ENCODE measurements around the gene RAB31. TPM values are rescaled to one million over a fixed set of nuclear protein-coding genes. Genes with fewer than 3 reads are reported as not detected.

Gene RAB31
- total RNA-seq, 4 donors from 2014 or later = 51.1 to 79.3 (median 67.9) TPM

DNA sequence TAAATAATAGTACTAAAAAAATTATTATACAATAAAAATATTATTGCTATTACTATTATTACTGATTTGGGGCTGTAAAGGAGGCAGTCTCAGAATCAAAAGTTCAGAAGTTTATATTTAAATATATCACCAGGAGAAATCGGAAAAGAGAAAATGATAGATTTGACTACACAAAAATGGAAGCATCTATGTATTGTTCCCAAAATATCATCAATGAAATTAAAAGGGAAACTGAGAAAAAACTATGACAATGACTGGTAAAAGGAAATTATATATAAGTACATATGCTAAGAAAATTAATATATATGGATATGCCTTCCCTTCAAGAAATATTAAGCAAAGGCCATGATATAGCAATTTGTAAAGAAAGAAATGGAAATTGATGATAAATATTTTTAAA lies 170.0 kb downstream of the RAB31 start:
- TF ChIP-seq, protein P1, sequence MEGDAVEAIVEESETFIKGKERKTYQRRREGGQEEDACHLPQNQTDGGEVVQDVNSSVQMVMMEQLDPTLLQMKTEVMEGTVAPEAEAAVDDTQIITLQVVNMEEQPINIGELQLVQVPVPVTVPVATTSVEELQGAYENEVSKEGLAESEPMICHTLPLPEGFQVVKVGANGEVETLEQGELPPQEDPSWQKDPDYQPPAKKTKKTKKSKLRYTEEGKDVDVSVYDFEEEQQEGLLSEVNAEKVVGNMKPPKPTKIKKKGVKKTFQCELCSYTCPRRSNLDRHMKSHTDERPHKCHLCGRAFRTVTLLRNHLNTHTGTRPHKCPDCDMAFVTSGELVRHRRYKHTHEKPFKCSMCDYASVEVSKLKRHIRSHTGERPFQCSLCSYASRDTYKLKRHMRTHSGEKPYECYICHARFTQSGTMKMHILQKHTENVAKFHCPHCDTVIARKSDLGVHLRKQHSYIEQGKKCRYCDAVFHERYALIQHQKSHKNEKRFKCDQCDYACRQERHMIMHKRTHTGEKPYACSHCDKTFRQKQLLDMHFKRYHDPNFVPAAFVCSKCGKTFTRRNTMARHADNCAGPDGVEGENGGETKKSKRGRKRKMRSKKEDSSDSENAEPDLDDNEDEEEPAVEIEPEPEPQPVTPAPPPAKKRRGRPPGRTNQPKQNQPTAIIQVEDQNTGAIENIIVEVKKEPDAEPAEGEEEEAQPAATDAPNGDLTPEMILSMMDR (IDR thresholded peaks at IDR 0.05) = no peak
- no peak for DNase-seq (ENCODE audit: low spot score)
- no peak for ATAC-seq (ENCODE audit: low FRiP score)

DNA sequence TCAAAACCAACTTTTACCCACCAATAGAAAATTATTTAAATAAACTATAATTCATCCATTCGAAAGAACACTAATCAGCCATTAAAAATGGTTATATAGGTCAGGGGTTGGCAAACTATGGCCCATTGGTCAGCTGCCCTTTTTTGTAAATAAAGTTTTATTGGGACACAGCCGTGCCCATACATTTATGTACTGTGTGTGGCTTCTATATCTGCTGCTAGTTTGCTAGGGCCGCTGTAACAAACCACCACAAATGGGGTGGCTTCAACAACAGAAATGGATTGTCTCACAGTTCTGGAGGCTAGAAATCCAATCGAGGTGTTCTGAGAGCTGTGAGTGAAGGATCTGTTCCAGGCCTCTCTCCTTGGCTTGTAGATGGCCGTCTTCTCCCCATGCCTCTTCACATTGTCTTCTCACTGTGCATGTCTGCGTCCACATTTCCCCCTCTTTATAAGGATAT lies 170.7 kb downstream of the RAB31 start:
- no peak for ATAC-seq (ENCODE audit: low FRiP score)
- TF ChIP-seq, protein P1 (IDR thresholded peaks at IDR 0.05) = no peak
- no peak for DNase-seq (ENCODE audit: low spot score)

DNA sequence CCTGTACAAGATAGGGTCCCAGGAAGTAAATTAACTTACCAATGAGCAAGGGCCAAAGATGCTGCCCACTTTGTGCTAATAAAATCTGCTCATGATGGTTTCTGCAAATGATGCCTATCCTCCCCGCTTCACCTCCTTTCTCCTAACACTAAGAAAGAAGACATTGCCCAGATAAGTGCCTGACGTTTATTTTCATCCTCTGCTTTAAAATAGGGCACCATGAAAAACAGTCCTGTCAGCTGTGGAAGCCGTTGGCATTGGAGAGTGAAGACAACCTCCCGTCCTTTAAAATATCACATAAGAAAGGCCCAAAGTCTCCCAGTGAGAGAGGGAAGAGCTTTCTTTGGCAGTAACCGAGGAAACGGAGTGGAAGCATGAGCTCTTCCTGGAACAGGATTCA lies 176.0 kb downstream of the RAB31 start:
- DNase-seq (ENCODE audit: low spot score) = no peak
- no peak for ATAC-seq (ENCODE audit: low FRiP score)
- TF ChIP-seq, protein P1 (IDR thresholded peaks at IDR 0.05) = no peak

DNA sequence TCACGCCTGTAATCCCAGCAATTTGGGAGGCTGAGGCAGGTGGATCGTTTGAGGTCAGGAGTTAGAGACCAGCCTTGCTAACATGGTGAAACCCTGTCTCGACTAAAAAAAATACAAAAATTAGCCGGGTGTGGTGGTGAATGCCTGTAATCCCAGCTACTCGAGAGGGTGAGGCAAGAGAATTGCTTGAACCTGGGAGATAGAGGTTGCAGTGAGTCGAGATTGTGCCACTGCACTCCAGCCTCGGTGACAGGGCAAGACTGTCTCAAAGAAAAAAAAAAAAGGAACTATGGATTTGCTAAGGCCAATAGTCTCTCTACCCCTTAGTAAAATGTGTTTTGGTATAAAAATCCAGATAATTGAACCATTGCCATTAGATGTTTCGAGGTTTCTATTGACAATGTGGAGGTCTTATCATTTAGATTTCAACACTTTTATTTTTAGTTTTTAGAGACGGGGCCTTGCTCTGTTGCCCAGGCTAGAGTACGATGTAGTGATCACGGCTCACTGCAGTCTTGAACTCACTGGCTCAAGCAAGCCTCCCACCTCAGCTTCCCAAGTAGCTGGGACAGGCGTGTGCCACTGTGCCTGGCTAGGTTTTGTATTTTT lies 176.5 kb downstream of the RAB31 start:
- ATAC-seq (ENCODE audit: low FRiP score) (no peak), DNase-seq (ENCODE audit: low spot score) (no peak)
- TF ChIP-seq, protein P1 (IDR thresholded peaks at IDR 0.05) = no peak

DNA sequence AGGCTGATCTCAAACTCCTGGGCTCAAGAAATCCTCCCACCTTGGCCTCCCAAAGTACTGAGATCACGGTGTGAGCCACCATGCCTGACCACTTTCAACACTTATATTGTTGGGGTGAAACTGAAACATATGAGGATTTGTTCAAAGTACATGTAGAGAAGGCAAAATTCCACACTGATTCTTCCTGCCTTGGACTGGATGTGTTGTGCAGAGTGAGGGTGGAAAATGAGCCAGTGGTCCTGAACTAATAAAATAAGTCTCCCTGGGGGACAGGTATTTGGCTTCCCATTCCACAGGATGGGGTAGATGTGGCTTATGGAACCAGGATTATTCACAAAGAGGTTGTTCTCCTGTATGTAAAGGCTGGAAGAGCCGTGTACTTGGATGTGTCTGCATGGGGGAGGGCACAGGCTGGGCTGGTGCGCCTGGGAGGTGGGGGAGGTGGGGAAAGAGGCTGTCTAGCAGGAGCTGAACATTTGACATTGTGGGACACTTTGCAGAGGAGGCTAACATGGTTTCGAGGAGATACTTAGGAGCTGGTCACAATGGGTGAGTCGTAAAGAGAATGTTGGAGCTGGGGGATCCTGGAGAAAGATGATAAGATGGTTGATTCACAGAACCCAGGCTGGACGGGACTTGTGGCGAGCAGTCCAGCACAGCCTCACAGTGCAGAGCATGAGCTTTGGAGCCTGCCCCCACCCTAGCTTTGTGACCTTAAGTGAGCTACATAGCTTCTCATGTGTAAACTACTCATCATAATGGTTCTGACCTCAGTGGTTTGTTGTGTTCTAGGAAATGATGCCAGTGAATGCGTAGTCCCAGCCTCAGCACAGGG lies 177.3 kb downstream of the RAB31 start, which contains the start of gene TXNDC2:
TSS of gene TXNDC2 (plus strand) at position 804 of the 835 bp plus-strand sequence. CDS start 708 bp downstream, outside the sequence.
- no peak for DNase-seq (ENCODE audit: low spot score)
- ATAC-seq (ENCODE audit: low FRiP score) = no peak
- TF ChIP-seq, protein P1 (IDR thresholded peaks at IDR 0.05) = no peak

DNA sequence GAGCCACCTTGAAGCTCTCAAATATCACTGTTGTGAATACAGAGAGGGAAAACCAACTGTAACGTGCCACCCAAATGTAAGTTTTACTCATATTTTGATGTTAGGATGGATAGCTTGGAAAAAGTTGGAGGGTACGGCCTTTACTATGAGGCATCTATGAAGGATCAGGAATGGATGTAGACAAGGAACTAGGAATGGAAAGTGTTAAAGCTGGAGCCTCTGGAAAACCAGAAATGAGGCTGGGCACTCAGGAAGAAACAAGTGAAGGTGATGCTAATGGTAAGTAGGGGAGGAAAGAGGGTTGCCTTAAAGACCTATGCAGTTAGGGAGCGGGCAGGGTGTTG lies 177.9 kb downstream of the RAB31 start:
- TF ChIP-seq, protein P1 (IDR thresholded peaks at IDR 0.05) = no peak
- ATAC-seq (ENCODE audit: low FRiP score) = no peak

More for the DNA sequence above, 177.9 kb downstream of the RAB31 start:
- DNase-seq (ENCODE audit: low spot score) = no peak

All from omental fat pad (tissue), 4 donors.